Small intestine (tissue), 7 donors: ENCODE results near the gene C9orf72. TPM values are rescaled to one million over a fixed set of nuclear protein-coding genes. Genes with fewer than 3 reads are reported as not detected.
A peak's percentile ranks its signal among the peaks of the same experiment; 100 is the strongest.

Source experiments
- DNase-seq, 2 donors: peaks; one replicate each; pipeline versions ENCODE4 v3.0.0 to v3.0.0-alpha.2; 2013
- FAIRE-seq: peaks from 2 replicates; lab custom pipeline; 2012; peaks lifted over from hg19 to GRCh38; lab: Jason Lieb, UNC
- H3K27ac ChIP-seq, 3 donors: one replicate each; pipeline ENCODE4 v1.5.1; 2013; ENCODE audit warnings: low read length in 2 of 3, mild to moderate bottlenecking in 2 of 3, control low read depth in 1 of 3, inconsistent platforms in 1 of 3, low read depth in 1 of 3, moderate library complexity in 1 of 3
- H3K27me3 ChIP-seq, 3 donors: one replicate each; pipeline ENCODE4 v1.6.1; 2013; ENCODE audit warnings: low read length in 3 of 3, inconsistent platforms in 1 of 3; ENCODE audit not compliant: control insufficient read depth in 3 of 3, insufficient read depth in 3 of 3
- H3K36me3 ChIP-seq, 3 donors: one replicate each; pipeline ENCODE4 v1.6.1; 2013; ENCODE audit warnings: low read length in 3 of 3, inconsistent platforms in 1 of 3, low read depth in 1 of 3, mild to moderate bottlenecking in 1 of 3, moderate library complexity in 1 of 3; ENCODE audit not compliant: control insufficient read depth in 3 of 3, insufficient read depth in 2 of 3
- H3K4me1 ChIP-seq, 3 donors: one replicate each; pipeline ENCODE4 v1.6.1; 2013; ENCODE audit warnings: low read length in 2 of 3, inconsistent platforms in 1 of 3, low read depth in 1 of 3, mild to moderate bottlenecking in 1 of 3, moderate library complexity in 1 of 3; ENCODE audit not compliant: control insufficient read depth in 3 of 3, insufficient read depth in 2 of 3
- H3K4me3 ChIP-seq, 3 donors: one replicate each; pipeline ENCODE4 v1.5.1; 2013; ENCODE audit warnings: low read length in 3 of 3, control low read depth in 1 of 3, inconsistent platforms in 1 of 3, low read depth in 1 of 3, mild to moderate bottlenecking in 1 of 3, moderate library complexity in 1 of 3
- H3K9me3 ChIP-seq, 2 donors: one replicate each; pipeline ENCODE4 v1.6.1; 2013; ENCODE audit warnings: low read depth in 1 of 2, low read length in 1 of 2; ENCODE audit not compliant: control insufficient read depth in 2 of 2, insufficient read depth in 1 of 2
- WGBS, 3 donors: extraction: QIAGEN DNeasy Blood & Tissue Kit; methylation state at CpG; one replicate each; pipeline ENCODE4 v1.1.7; 2013; 5-methylcytosine and 5-hydroxymethylcytosine counted together
- polyA plus RNA-seq, 4 donors: library from polyadenylated mRNA; stranded (reverse) in 3 of 4; unstranded in 1 of 4; fragments of 200-250 nt in 3 of 4; fragments of 120-200 nt in 1 of 4; gene quantifications; one replicate each; pipeline versions ENCODE4 v1.2.1 to v1.2.3, GENCODE V29; 2013
- donor health status: healthy with polysubstance abuse.
- donor health status: control.
- donor health status: control.
- donor health status: Bipolar disorder and iron deficiency.
- donor health status: healthy.

C9orf72 gene
- polyA plus RNA-seq, 4 donors: 4.2 to 27.6 (median 5.3) TPM

DNA sequence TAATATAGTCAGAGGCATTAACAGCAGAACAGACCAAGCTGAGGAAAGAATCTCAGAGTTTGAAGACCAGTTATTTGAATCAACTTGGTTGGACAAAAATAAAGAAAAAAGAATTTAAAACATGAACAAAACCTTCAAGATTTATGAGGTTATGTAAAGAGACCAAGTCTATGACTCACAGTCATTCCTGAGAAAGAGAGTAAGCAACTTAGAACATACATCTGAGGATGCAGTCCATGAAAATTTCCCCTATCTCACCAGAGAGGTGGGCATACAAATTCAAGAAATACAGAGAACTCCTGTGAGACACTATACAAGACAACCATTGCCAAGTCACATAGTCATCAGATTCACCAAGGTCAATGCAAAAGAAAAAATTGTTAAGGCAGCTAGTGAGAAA is 17.4 kb upstream of the C9orf72 start:
- Histone ChIP-seq H3K4me3 (no peak overlapping the region), H3K36me3 (no peaks in the 10 kb centered on the region), H3K27me3 (no peaks in the 10 kb centered on the region), H3K27ac (no peak overlapping the region), H3K9me3 (no peaks in the 10 kb centered on the region), H3K4me1 (no peaks in the 10 kb centered on the region)
- DNase-seq (no peak), FAIRE-seq (no peak)

- Histone ChIP-seq H3K36me3 (no peaks in the 10 kb centered on the region), H3K27ac (no peak overlapping the region), H3K9me3 (no peaks in the 10 kb centered on the region), H3K4me1 (no peaks in the 10 kb centered on the region), H3K27me3 (no peaks in the 10 kb centered on the region), H3K4me3 (no peak overlapping the region)
- no peak for DNase-seq
- WGBS, 3 donors: 82 to 97% (median 87%) methylated on average over 2 of the region's 2 CpGs
- FAIRE-seq: no peak
Measured at GRCh38 chr9:27589462-27589861, 16.2 kb upstream of the C9orf72 start.

DNA sequence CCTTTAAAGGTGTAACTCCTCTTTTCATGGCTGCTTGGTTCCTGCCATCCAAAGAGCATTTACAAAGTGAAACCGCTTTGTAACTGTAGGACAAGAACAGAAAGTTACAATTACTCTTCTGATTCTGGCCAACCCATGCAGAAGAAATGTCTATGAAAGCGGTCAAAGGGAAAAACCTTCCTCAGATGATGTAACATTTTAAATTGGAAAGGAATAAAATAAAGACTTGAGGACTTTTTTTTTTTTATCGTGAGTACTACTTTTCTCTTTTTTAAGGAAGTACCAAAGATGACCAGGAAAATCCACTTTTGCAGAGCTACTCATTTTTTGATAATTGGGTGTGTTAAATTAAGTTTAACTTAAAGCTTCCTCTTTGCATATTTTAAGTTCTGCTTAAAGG is 13.0 kb upstream of the C9orf72 start:
- FAIRE-seq: no peak

DNA sequence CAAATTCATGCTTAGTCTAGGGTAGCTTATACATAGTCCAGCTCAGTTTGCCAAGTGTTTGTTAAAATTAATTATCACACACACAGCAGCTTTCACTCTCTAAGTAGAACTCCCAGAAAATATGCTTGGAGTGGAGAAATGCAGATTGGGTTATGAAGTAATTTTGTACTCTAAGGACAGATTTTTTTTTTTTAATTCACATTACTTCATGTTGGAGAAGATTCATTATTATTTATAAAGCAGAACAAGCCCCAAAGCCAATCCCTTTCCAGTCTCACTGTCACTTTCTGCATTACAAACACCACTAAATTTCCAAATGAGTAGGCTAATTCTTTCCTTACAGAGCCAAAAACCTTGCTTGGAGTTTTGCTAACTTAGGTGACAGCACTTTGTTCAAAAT is 11.7 kb upstream of the C9orf72 start:
- Histone ChIP-seq H3K36me3 (no peaks in the 10 kb centered on the region), H3K27me3 (no peaks in the 10 kb centered on the region), H3K4me3 (no peak overlapping the region), H3K27ac (no peak overlapping the region), H3K9me3 (no peaks in the 10 kb centered on the region), H3K4me1 (no peaks in the 10 kb centered on the region)
- DNase-seq (no peak), FAIRE-seq (no peak)

More for the DNA sequence above, 13.0 kb upstream of the C9orf72 start:
- WGBS, 3 donors: 76 to 88% (median 77%) methylated on average over 3 of the region's 3 CpGs
- no peaks in the 10 kb centered on the region for H3K27me3 ChIP-seq
- no peaks in the 10 kb centered on the region for H3K9me3 ChIP-seq
- no peaks in the 10 kb centered on the region for H3K4me1 ChIP-seq
- DNase-seq: no peak
- no peaks in the 10 kb centered on the region for H3K36me3 ChIP-seq
- no peak overlapping the region for H3K4me3 ChIP-seq
- no peak overlapping the region for H3K27ac ChIP-seq

GRCh38 chr9:27582794-27583193 is 9.5 kb upstream of the C9orf72 start:
- peaks cover 0 to 2% of the 10 kb centered on the region in 2 donors for H3K9me3 ChIP-seq
- no peak overlapping the region for H3K4me3 ChIP-seq
- H3K4me1 ChIP-seq: no peaks in the 10 kb centered on the region
- no peaks in the 10 kb centered on the region for H3K27me3 ChIP-seq
- FAIRE-seq (no peak), DNase-seq (peak in 1 of 2 donors; percentile 25)
- 40 to 67% (median 58%) methylated on average over 2 of the region's 2 CpGs for WGBS, 3 donors
- H3K36me3 ChIP-seq: no peaks in the 10 kb centered on the region
- H3K27ac ChIP-seq: peak overlapping the region in 1 of 3 donors; percentile 11

GRCh38 chr9:27581826-27582225 is 8.5 kb upstream of the C9orf72 start:
- Histone ChIP-seq H3K4me1 (no peaks in the 10 kb centered on the region), H3K27ac (peak overlapping the region in 1 of 3 donors; percentile 11), H3K27me3 (no peaks in the 10 kb centered on the region), H3K9me3 (peaks cover 0 to 6% of the 10 kb centered on the region in 2 donors), H3K36me3 (no peaks in the 10 kb centered on the region), H3K4me3 (no peak overlapping the region)
- WGBS, 3 donors: 87 to 94% (median 90%) methylated on average over 1 of the region's 1 CpG
- FAIRE-seq: no peak
- no peak for DNase-seq

DNA sequence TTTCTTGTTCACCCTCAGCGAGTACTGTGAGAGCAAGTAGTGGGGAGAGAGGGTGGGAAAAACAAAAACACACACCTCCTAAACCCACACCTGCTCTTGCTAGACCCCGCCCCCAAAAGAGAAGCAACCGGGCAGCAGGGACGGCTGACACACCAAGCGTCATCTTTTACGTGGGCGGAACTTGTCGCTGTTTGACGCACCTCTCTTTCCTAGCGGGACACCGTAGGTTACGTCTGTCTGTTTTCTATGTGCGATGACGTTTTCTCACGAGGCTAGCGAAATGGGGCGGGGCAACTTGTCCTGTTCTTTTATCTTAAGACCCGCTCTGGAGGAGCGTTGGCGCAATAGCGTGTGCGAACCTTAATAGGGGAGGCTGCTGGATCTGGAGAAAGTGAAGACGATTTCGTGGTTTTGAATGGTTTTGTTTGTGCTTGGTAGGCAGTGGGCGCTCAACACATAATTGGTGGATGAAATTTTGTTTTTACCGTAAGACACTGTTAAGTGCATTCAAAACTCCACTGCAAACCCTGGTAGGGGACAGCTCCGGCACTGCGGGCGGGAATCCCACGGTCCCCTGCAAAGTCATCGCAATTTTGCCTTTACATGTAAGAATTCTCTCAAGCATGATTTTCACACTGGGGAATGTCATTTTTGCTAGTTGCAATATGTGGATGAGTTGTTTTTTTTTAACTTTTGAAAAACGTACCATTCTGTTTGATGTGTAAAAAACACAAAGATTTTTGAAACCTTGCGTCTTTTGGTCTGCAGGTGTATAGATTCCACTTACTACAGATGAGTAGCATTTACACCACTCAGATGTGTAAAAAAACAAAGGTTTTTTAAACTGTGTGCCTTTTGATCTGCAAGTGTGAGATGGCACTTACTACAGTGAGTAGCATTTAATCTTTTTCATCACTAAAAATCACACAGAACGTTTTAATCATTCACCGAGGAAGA is 631 bp upstream of the C9orf72 start:
- peak overlapping the region; percentile 76 to 99 (median 97) for H3K27ac ChIP-seq
- FAIRE-seq: peak; percentile 85
- DNase-seq: peak; percentile 99 to 100
- H3K27me3 ChIP-seq: no peaks in the 10 kb centered on the region
- 1 to 2% (median 1%) methylated on average over 34 to 35 of the region's 35 CpGs for WGBS, 3 donors
- peaks cover 0 to 11% (median 0%) of the 10 kb centered on the region in 3 donors for H3K4me1 ChIP-seq
- peak overlapping the region; percentile 68 to 83 (median 82) for H3K4me3 ChIP-seq
- no peaks in the 10 kb centered on the region for H3K36me3 ChIP-seq
- peaks cover 0 to 17% of the 10 kb centered on the region in 2 donors for H3K9me3 ChIP-seq

DNA sequence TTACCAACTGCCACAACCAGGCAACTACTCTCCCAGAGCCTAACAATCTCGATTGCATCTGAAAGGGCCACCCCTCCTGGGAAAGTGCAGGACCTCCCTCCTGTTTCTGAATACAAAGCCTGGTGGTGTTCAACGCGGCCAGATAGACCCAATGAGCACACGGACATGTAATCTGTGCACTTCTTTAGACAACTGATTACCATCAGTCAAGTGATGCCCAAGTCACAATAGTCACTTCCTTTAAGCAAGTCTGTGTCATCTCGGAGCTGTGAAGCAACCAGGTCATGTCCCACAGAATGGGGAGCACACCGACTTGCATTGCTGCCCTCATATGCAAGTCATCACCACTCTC is 739 bp downstream of the C9orf72 start:
- no peaks in the 10 kb centered on the region for H3K36me3 ChIP-seq
- FAIRE-seq: no peak
- 1 to 2% (median 2%) methylated on average over 6 of the region's 6 CpGs for WGBS, 3 donors

More for the DNA sequence above, 739 bp downstream of the C9orf72 start:
- DNase-seq: peak; percentile 63 to 80
- Histone ChIP-seq H3K27me3 (no peaks in the 10 kb centered on the region), H3K4me3 (peak overlapping the region; percentile 68 to 83 (median 82)), H3K4me1 (peaks cover 0 to 11% (median 0%) of the 10 kb centered on the region in 3 donors), H3K27ac (peak overlapping the region; percentile 91 to 99 (median 92)), H3K9me3 (peaks cover 0 to 15% of the 10 kb centered on the region in 2 donors)
